ENCODE measurements around the gene PLPP3.
"Not testable (repeated sequence)": the region's sequence is repeated elsewhere in the genome, so short reads cannot be mapped to it uniquely, and the experiment has no call there.

PLPP3 gene

GRCh38 chr1:56578963-56579875 lies at the start of gene PLPP3:
PLPP3 (minus strand) TSS chr1:56579563; CDS start chr1:56579016, 547 bp downstream.
- DNase-seq (ENCODE audit: low read depth), result no peak

GRCh38 chr1:56627636-56628039 lies 48.3 kb upstream of the PLPP3 start:
- DNase-seq (ENCODE audit: low read depth), result no peak

GRCh38 chr1:56627019-56627635 lies 47.8 kb upstream of the PLPP3 start:
- DNase-seq (ENCODE audit: low read depth), result no peak

GRCh38 chr1:56626546-56626945 lies 47.2 kb upstream of the PLPP3 start:
- DNase-seq (ENCODE audit: low read depth), result no peak

GRCh38 chr1:56625819-56626440 lies 46.6 kb upstream of the PLPP3 start:
- DNase-seq (ENCODE audit: low read depth), result no peak

GRCh38 chr1:56617141-56617540 lies 37.8 kb upstream of the PLPP3 start:
- DNase-seq (ENCODE audit: low read depth), result no peak

- DNase-seq (ENCODE audit: low read depth), result not testable (repeated sequence)
Measured at GRCh38 chr1:56610770-56611169, 31.4 kb upstream of the PLPP3 start.

GRCh38 chr1:56610097-56610496 lies 30.7 kb upstream of the PLPP3 start:
- not testable (repeated sequence) for DNase-seq (ENCODE audit: low read depth)

- DNase-seq (ENCODE audit: low read depth), result not testable (repeated sequence)
Measured at GRCh38 chr1:56595397-56596191, 16.2 kb upstream of the PLPP3 start.

GRCh38 chr1:56591909-56592308 lies 12.5 kb upstream of the PLPP3 start:
- DNase-seq (ENCODE audit: low read depth), result no peak

GRCh38 chr1:56590520-56591011 lies 11.2 kb upstream of the PLPP3 start:
- DNase-seq (ENCODE audit: low read depth), result no peak

GRCh38 chr1:56589369-56589768 lies 10.0 kb upstream of the PLPP3 start:
- DNase-seq (ENCODE audit: low read depth), result no peak

- DNase-seq (ENCODE audit: low read depth), result no peak
Measured at GRCh38 chr1:56586502-56586901, 7.1 kb upstream of the PLPP3 start.

- no peak for DNase-seq (ENCODE audit: low read depth)
Measured at GRCh38 chr1:56585985-56586384, 6.6 kb upstream of the PLPP3 start.

GRCh38 chr1:56584910-56585528 lies 5.7 kb upstream of the PLPP3 start:
- no peak for DNase-seq (ENCODE audit: low read depth)

GRCh38 chr1:56583957-56584468 lies 4.7 kb upstream of the PLPP3 start:
- no peak for DNase-seq (ENCODE audit: low read depth)

GRCh38 chr1:56580771-56581170 lies 1.4 kb upstream of the PLPP3 start:
- DNase-seq (ENCODE audit: low read depth), result no peak

- no peak for DNase-seq (ENCODE audit: low read depth)
Measured at GRCh38 chr1:56578138-56578962, 1.0 kb downstream of the PLPP3 start.

GRCh38 chr1:56577406-56578137 lies 1.8 kb downstream of the PLPP3 start:
- no peak for DNase-seq (ENCODE audit: low read depth)

Measured in non-pigmented ciliary epithelial cell (primary cell).